Measurements from ENCODE around the gene LTBP4. TPM values are rescaled to one million over a fixed set of nuclear protein-coding genes. Genes with fewer than 3 reads are reported as not detected.

The LTBP4 gene
- total RNA-seq, 2 donors from 2014 or later, result 160 to 500 TPM

GRCh38 chr19:40599331-40599901, 1.8 kb upstream of the LTBP4 start:
- intact Hi-C loops (cut with DNase I), result loop anchor here (5.0 to 10.0 kb wide), 4 partner anchors 57 to 292 kb away; partner anchors contain the start of gene SERTAD3
- TF ChIP-seq POLR2AphosphoS5 (IDR thresholded peaks at IDR 0.05) (no peak), POLR2A (IDR thresholded peaks at IDR 0.05) (no peak), CTCF (IDR thresholded peaks at IDR 0.05) (no peak)
- WGBS, result 8% methylated on average over 9 of the region's 9 CpGs
- H3K27me3 ChIP-seq (replicated peaks; ENCODE audit: insufficient read depth), result no peaks in the 10 kb centered on the region
- peak overlapping the region; percentile 58 to 67 for H3K27ac ChIP-seq
- H3K4me1 ChIP-seq (replicated peaks), result peaks cover 22% of the 10 kb centered on the region
- H3K36me3 ChIP-seq, result no peaks in the 10 kb centered on the region
- H3K4me3 ChIP-seq, result no peak overlapping the region
- H3K9me3 ChIP-seq, result no peaks in the 10 kb centered on the region
- DNase-seq (ENCODE audit: low spot score), result no peak

- intact Hi-C loops (cut with DNase I), result loop anchor here (5.0 to 10.0 kb wide), 5 partner anchors 58 to 293 kb away; partner anchors contain the start of genes BLVRB, SERTAD3 and SPTBN4
- H3K27me3 ChIP-seq (replicated peaks; ENCODE audit: insufficient read depth), result no peaks in the 10 kb centered on the region
- H3K27ac ChIP-seq, result peak overlapping the region; percentile 58 to 67
- no peak for DNase-seq (ENCODE audit: low spot score)
- WGBS, result 8% methylated on average over 42 of the region's 43 CpGs
- no peak for TF ChIP-seq POLR2AphosphoS5 (IDR thresholded peaks at IDR 0.05)
- H3K36me3 ChIP-seq, result no peaks in the 10 kb centered on the region
- H3K4me3 ChIP-seq, result peak overlapping the region in 1 of 2 donors; percentile 5
- peaks cover 28% of the 10 kb centered on the region for H3K4me1 ChIP-seq (replicated peaks)
- no peaks in the 10 kb centered on the region for H3K9me3 ChIP-seq
Measured at GRCh38 chr19:40599902-40600569, 1.1 kb upstream of the LTBP4 start.

- Histone ChIP-seq H3K4me1 (replicated peaks) (peaks cover 28% of the 10 kb centered on the region), H3K27me3 (replicated peaks; ENCODE audit: insufficient read depth) (no peaks in the 10 kb centered on the region), H3K36me3 (no peaks in the 10 kb centered on the region)
Measured at GRCh38 chr19:40600570-40601133, 517 bp upstream of the LTBP4 start.

GRCh38 chr19:40603071-40603388, 1.9 kb downstream of the LTBP4 start:
- Histone ChIP-seq H3K27ac (peak overlapping the region; percentile 81 to 87), H3K4me1 (replicated peaks) (peaks cover 27% of the 10 kb centered on the region), H3K27me3 (replicated peaks; ENCODE audit: insufficient read depth) (no peaks in the 10 kb centered on the region), H3K9me3 (no peaks in the 10 kb centered on the region), H3K36me3 (no peaks in the 10 kb centered on the region), H3K4me3 (peak overlapping the region in 1 of 2 donors; percentile 20)
- WGBS, result 36% methylated on average over 2 of the region's 2 CpGs
- intact Hi-C loops (cut with DNase I), result loop anchor here (10.0 kb wide), 1 partner anchor 138 kb away; the partner anchor contains the start of genes BLVRB and SPTBN4
- TF ChIP-seq POLR2A (IDR thresholded peaks at IDR 0.05) (no peak), CTCF (IDR thresholded peaks at IDR 0.05) (no peak), POLR2AphosphoS5 (IDR thresholded peaks at IDR 0.05) (no peak)
- no peak for DNase-seq (ENCODE audit: low spot score)

More at GRCh38 chr19:40600570-40601133, 517 bp upstream of the LTBP4 start:
- intact Hi-C loops (cut with DNase I), result loop anchor here (10.0 kb wide), 1 partner anchor 136 kb away; the partner anchor contains the start of genes BLVRB and SPTBN4
- Histone ChIP-seq H3K27ac (peak overlapping the region; percentile 58 to 67), H3K9me3 (no peaks in the 10 kb centered on the region), H3K4me3 (peak overlapping the region; percentile 39)
- no peak for TF ChIP-seq POLR2AphosphoS5 (IDR thresholded peaks at IDR 0.05)
- TF ChIP-seq POLR2A (IDR thresholded peaks at IDR 0.05), result no peak
- TF ChIP-seq CTCF (IDR thresholded peaks at IDR 0.05), result no peak
- 11% methylated on average over 13 of the region's 13 CpGs for WGBS
- no peak for DNase-seq (ENCODE audit: low spot score)

- Histone ChIP-seq H3K4me3 (peak overlapping the region; percentile 20 to 30), H3K36me3 (no peaks in the 10 kb centered on the region), H3K4me1 (replicated peaks) (peaks cover 23% of the 10 kb centered on the region), H3K27ac (peak overlapping the region; percentile 81 to 87), H3K9me3 (no peaks in the 10 kb centered on the region), H3K27me3 (replicated peaks; ENCODE audit: insufficient read depth) (no peaks in the 10 kb centered on the region)
- TF ChIP-seq POLR2AphosphoS5 (IDR thresholded peaks at IDR 0.05) (peak; percentile 96), POLR2A (IDR thresholded peaks at IDR 0.05) (peak; percentile 81), CTCF (IDR thresholded peaks at IDR 0.05) (peak in 1 of 4 experiments; percentile 12)
- DNase-seq (ENCODE audit: low spot score), result peak; percentile 98
- whole genome bisulfite sequencing, result under 1% methylated on average over 43 of the region's 43 CpGs
- intact Hi-C loops (cut with DNase I), result loop anchor here (2.0 to 10.0 kb wide), 2 partner anchors 31 to 139 kb away; partner anchors contain the start of genes BLVRB and SPTBN4
Measured at GRCh38 chr19:40603389-40604170, 2.4 kb downstream of the LTBP4 start.
